Measurements from ENCODE around the gene ATP8A2. TPM values are rescaled to one million over a fixed set of nuclear protein-coding genes. Genes with fewer than 3 reads are reported as not detected.

Gene ATP8A2
- total and polyA plus RNA-seq, 2 of the 4 experiments (the other 2 are of a cell fraction) = 0.02 to 0.18 TPM

DNA sequence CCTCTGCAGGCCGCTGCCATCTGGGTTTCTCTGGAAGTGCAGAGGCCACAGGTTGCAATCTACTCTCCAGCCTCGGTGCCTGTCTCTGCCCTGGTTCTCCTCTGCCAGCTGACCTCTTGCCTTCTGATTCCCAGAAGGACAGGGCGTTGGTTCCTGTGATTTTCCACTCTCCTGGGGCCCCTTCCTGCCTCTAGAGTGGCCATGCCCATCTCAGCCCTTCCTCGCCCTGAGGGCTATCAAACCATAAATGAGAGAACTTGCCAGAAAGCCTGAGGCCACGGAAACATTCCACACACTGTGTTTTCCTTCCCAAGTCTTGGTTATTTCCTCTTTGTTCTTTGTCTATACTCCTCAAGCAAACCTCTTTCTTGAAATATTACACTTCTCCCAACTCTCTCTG lies 533.8 kb downstream of the ATP8A2 start:
- H3K14ac ChIP-seq (replicated peaks; ENCODE audit: low read depth, low read length) = no peak overlapping the region
- no peak overlapping the region for H2BK20ac ChIP-seq (ENCODE audit: low read depth, low read length)
- H2AK5ac ChIP-seq (ENCODE audit: low read depth, low read length) = no peak overlapping the region
- intact Hi-C loops (cut with micrococcal nuclease) = no loop called here
- no peak for DNase-seq
- H3K4me3 ChIP-seq (ENCODE audit: insufficient read depth, low read depth, low read length) = no peak overlapping the region
- dilution Hi-C loops (cut with HindIII; ENCODE audit: low sequenced_read_pairs, unreplicated experiment) = no loop called here
- H2AFZ ChIP-seq (replicated peaks; ENCODE audit: low read length, poor library complexity) = peak overlapping the region; percentile 5
- H4K5ac ChIP-seq (ENCODE audit: low read depth, low read length) = no peak overlapping the region
- H3K79me1 ChIP-seq (ENCODE audit: low read depth in 1 of 2, low read length in 2 of 2) = no peaks in the 10 kb centered on the region
- POLR2A ChIA-PET (ENCODE audit: unreplicated experiment) = no interaction called here
- CTCF ChIA-PET = no interaction called here
- no peak overlapping the region for H3K23ac ChIP-seq (ENCODE audit: low read depth, low read length)
- H3K36me3 ChIP-seq (ENCODE audit: control insufficient read depth, insufficient read depth, low read length) = no peaks in the 10 kb centered on the region
- peaks cover 7% of the 10 kb centered on the region for H3K9me3 ChIP-seq (ENCODE audit: control insufficient read depth, insufficient read depth, low read length)
- H3K18ac ChIP-seq (ENCODE audit: low read depth, low read length) = no peak overlapping the region
- no peak overlapping the region for H3K27ac ChIP-seq (ENCODE audit: insufficient read depth, low read length)
- 29% methylated on average over 2 of the region's 5 CpGs; no CpG with 5 or more reads in 1 of the 2 experiments for WGBS, 2 experiments (ENCODE audit: extremely low coverage in 2 of 2, insufficient read length in 1 of 2)
- H3K4me1 ChIP-seq (ENCODE audit: control insufficient read depth, insufficient read depth, low read length) = no peaks in the 10 kb centered on the region
- TF ChIP-seq SMC3 (IDR thresholded peaks at IDR 0.05; ENCODE audit: low read depth, low read length) (no peak), RAD21 (IDR thresholded peaks at IDR 0.05; ENCODE audit: low read length) (no peak), FOS (IDR thresholded peaks at IDR 0.05; ENCODE audit: low read depth, low read length) (no peak), CEBPB (IDR thresholded peaks at IDR 0.05; ENCODE audit: low read depth, low read length) (no peak), MXI1 (IDR thresholded peaks at IDR 0.05; ENCODE audit: borderline replicate concordance, low read depth, low read length) (no peak), POLR2A (IDR thresholded peaks at IDR 0.05; ENCODE audit: low read depth, low read length) (no peak), CHD1 (IDR thresholded peaks at IDR 0.05; ENCODE audit: low read depth, low read length) (no peak), BHLHE40 (IDR thresholded peaks at IDR 0.05; ENCODE audit: low read depth, low read length) (no peak), MAFK (IDR thresholded peaks at IDR 0.05; ENCODE audit: low read depth, low read length) (no peak), RCOR1 (IDR thresholded peaks at IDR 0.05; ENCODE audit: insufficient replicate concordance, low read length) (no peak), NFE2L2 (IDR thresholded peaks at IDR 0.05; ENCODE audit: low read depth, low read length) (no peak), RFX5 (IDR thresholded peaks at IDR 0.05; ENCODE audit: low read depth, low read length) (no peak), MAZ (IDR thresholded peaks at IDR 0.05; ENCODE audit: borderline replicate concordance, low read depth, low read length) (no peak)
- TF ChIP-seq, protein P1, sequence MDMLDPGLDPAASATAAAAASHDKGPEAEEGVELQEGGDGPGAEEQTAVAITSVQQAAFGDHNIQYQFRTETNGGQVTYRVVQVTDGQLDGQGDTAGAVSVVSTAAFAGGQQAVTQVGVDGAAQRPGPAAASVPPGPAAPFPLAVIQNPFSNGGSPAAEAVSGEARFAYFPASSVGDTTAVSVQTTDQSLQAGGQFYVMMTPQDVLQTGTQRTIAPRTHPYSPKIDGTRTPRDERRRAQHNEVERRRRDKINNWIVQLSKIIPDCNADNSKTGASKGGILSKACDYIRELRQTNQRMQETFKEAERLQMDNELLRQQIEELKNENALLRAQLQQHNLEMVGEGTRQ (IDR thresholded peaks at IDR 0.05; ENCODE audit: low read depth, low read length) = no peak
- TF ChIP-seq, protein P2, sequence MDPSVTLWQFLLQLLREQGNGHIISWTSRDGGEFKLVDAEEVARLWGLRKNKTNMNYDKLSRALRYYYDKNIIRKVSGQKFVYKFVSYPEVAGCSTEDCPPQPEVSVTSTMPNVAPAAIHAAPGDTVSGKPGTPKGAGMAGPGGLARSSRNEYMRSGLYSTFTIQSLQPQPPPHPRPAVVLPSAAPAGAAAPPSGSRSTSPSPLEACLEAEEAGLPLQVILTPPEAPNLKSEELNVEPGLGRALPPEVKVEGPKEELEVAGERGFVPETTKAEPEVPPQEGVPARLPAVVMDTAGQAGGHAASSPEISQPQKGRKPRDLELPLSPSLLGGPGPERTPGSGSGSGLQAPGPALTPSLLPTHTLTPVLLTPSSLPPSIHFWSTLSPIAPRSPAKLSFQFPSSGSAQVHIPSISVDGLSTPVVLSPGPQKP (IDR thresholded peaks at IDR 0.05; ENCODE audit: borderline replicate concordance, low read depth, low read length) = no peak
- TF ChIP-seq, protein P3, sequence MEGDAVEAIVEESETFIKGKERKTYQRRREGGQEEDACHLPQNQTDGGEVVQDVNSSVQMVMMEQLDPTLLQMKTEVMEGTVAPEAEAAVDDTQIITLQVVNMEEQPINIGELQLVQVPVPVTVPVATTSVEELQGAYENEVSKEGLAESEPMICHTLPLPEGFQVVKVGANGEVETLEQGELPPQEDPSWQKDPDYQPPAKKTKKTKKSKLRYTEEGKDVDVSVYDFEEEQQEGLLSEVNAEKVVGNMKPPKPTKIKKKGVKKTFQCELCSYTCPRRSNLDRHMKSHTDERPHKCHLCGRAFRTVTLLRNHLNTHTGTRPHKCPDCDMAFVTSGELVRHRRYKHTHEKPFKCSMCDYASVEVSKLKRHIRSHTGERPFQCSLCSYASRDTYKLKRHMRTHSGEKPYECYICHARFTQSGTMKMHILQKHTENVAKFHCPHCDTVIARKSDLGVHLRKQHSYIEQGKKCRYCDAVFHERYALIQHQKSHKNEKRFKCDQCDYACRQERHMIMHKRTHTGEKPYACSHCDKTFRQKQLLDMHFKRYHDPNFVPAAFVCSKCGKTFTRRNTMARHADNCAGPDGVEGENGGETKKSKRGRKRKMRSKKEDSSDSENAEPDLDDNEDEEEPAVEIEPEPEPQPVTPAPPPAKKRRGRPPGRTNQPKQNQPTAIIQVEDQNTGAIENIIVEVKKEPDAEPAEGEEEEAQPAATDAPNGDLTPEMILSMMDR (conservative IDR thresholded peaks at IDR 0.05; ENCODE audit: low read depth, low read length) = no peak
- no peak overlapping the region for H2BK15ac ChIP-seq (ENCODE audit: low read depth, low read length)
- no peak for ATAC-seq (ENCODE audit: low read depth)
- no peak overlapping the region for H2BK120ac ChIP-seq (ENCODE audit: low read depth, low read length)
- H3K27me3 ChIP-seq (ENCODE audit: control insufficient read depth, insufficient read depth, low read length) = no peaks in the 10 kb centered on the region
- in situ Hi-C loops (cut with MboI; ENCODE audit: low sequenced_read_pairs) = no loop called here
- H3K4me2 ChIP-seq (ENCODE audit: low read depth, low read length) = no peak overlapping the region
- H2BK5ac ChIP-seq (ENCODE audit: low read depth, low read length, poor library complexity, severe bottlenecking) = no peak overlapping the region
- no peaks in the 10 kb centered on the region for H4K20me1 ChIP-seq (ENCODE audit: insufficient read depth, low read length)
- no peak overlapping the region for H2AK9ac ChIP-seq (replicated peaks; ENCODE audit: low read depth, low read length, poor library complexity)
- no peaks in the 10 kb centered on the region for H3K9me1 ChIP-seq (ENCODE audit: insufficient read depth, low read length)
- H3K9ac ChIP-seq (ENCODE audit: low read depth, low read length) = no peak overlapping the region
- H3K4ac ChIP-seq (ENCODE audit: low read depth, low read length) = no peak overlapping the region
- H4K8ac ChIP-seq (ENCODE audit: low read depth in 2 of 2, low read length in 2 of 2) = no peak overlapping the region
- BruUV-seq (replicated peaks) = no TSS peak
- H3K56ac ChIP-seq (ENCODE audit: extremely low read depth, insufficient read depth, low read length) = no peak overlapping the region
- H4K91ac ChIP-seq (ENCODE audit: insufficient read depth, low read depth, low read length) = no peak overlapping the region
